Smooth muscle cell (in vitro differentiated cells): ENCODE measurements around the gene SHROOM3. TPM values are rescaled to one million over a fixed set of nuclear protein-coding genes. Genes with fewer than 3 reads are reported as not detected.

Experiments
- DNase-seq: peaks from one replicate; lab custom pipeline; 2025; ENCODE audit not compliant: unreplicated experiment; lab: John Stamatoyannopoulos, UW
- H2AFZ ChIP-seq: fragments of 200-600 bp; sonication (generic); 2 replicates; pipeline ENCODE4 v1.6.0; 2016; ENCODE audit warnings: antibody characterized with exemption, low read depth, mild to moderate bottlenecking
- H3F3A ChIP-seq: fragments of 200-600 bp; sonication (generic); 2 replicates; pipeline ENCODE4 v1.6.0; 2017; ENCODE audit warnings: antibody characterized with exemption, low read depth
- H3K27ac ChIP-seq: fragments of 200-600 bp; sonication (generic); 2 replicates; pipeline ENCODE4 v1.5.1; 2016; ENCODE audit warnings: low read depth, mild to moderate bottlenecking
- H3K27me3 ChIP-seq: fragments of 200-600 bp; sonication (generic); 2 replicates; pipeline ENCODE4 v1.6.1; 2016; ENCODE audit warnings: low read depth, mild to moderate bottlenecking
- H3K36me3 ChIP-seq: fragments of 200-600 bp; sonication (generic); 2 replicates; pipeline ENCODE4 v1.5.1; 2016; ENCODE audit warnings: low read depth
- H3K4me1 ChIP-seq: fragments of 200-600 bp; sonication (generic); 2 replicates; pipeline ENCODE4 v1.5.1; 2016; ENCODE audit warnings: low read depth
- H3K4me2 ChIP-seq: fragments of 200-600 bp; sonication (generic); 2 replicates; pipeline ENCODE4 v1.6.0; 2016; ENCODE audit warnings: mild to moderate bottlenecking
- H3K4me3 ChIP-seq: fragments of 200-600 bp; sonication (generic); 2 replicates; pipeline ENCODE4 v1.5.1; 2016; ENCODE audit warnings: mild to moderate bottlenecking
- H3K79me2 ChIP-seq: fragments of 200-600 bp; sonication (generic); 2 replicates; pipeline ENCODE4 v1.6.0; 2016; ENCODE audit warnings: low read depth, mild to moderate bottlenecking
- H3K9ac ChIP-seq: fragments of 200-600 bp; sonication (generic); 2 replicates; pipeline ENCODE4 v1.6.0; 2016; ENCODE audit warnings: low read depth
- H3K9me3 ChIP-seq: fragments of 200-600 bp; sonication (generic); replicated peaks from 2 replicates; pipeline ENCODE4 v1.5.1; 2016; ENCODE audit warnings: low read depth
- H4K20me1 ChIP-seq: fragments of 200-600 bp; sonication (generic); 2 replicates; pipeline ENCODE4 v1.6.0; 2016; ENCODE audit warnings: low read depth
- CTCF ChIP-seq: fragments of 200-600 bp; sonication (generic); IDR thresholded peaks from 2 replicates; pipeline ENCODE4 v1.5.1; 2017; ENCODE audit warnings: borderline replicate concordance, mild to moderate bottlenecking, antibody characterized with exemption; ENCODE audit not compliant: insufficient read depth, poor library complexity, severe bottlenecking
- WGBS: methylation state at CpG from one replicate; pipeline ENCODE4 v1.1.7; 2016; ENCODE audit warnings: low lambda C conversion rate; 5-methylcytosine and 5-hydroxymethylcytosine counted together
- polyA plus RNA-seq: library from polyadenylated mRNA; unstranded; fragments of >200 nt; fragmentation: Nextera tagmentation; extraction: Ambion mirVana; gene quantifications from 2 replicates; pipeline ENCODE4 v1.2.1, GENCODE V29; 2016
- total RNA-seq: library from RNA; depleted of rRNA; stranded (reverse); fragments of >200 nt; gene quantifications from 2 replicates; pipeline ENCODE4 v1.2.3, GENCODE V29; 2014

SHROOM3 gene
- total and polyA plus RNA-seq, 2 experiments from 2014 or later: 10.0 to 31.9 TPM

- peak overlapping the region; percentile 85 for H3K27ac ChIP-seq
- H3K4me2 ChIP-seq: peak overlapping the region; percentile 70
- H3K9ac ChIP-seq: peak overlapping the region; percentile 38
These were observed 333.0 kb downstream of the SHROOM3 start for GRCh38 chr4:76767983-76768382.

DNA sequence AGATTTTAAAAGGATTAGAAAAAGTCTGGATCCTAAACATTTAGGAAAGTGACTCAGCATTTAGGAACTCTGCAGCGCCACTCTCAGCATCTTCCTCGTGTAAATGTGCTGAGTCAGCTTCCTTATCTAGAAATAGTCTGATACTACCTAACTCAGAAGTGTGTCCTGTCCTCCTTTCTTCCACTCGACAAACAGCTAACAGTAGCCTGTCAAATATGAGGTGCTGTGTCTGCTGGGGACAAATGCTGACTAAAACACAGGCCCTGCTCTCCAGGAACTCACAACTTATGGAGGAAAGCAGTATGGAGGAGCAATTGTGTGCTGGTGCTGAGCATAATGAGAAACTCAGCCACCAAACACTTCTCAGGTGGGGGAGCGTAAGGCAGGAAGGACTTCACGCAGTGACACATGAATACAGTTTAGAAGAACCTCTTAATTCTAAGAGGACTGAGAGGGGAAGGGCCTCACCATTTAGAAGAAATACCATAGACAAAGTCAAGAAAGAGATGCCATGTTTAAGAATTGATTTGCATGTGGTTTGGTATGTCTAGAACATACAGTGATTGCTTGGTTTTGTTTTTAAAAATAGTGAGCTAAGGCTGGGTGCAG is 337.6 kb downstream of the SHROOM3 start:
- peak overlapping the region; percentile 64 for H3K27ac ChIP-seq

More at GRCh38 chr4:76767983-76768382, 333.0 kb downstream of the SHROOM3 start:
- no peaks in the 10 kb centered on the region for H3K79me2 ChIP-seq
- no peak for TF ChIP-seq CTCF
- H3K4me3 ChIP-seq: no peak overlapping the region
- H2AFZ ChIP-seq: no peak overlapping the region
- H3F3A ChIP-seq: peaks cover 30% of the 10 kb centered on the region
- no peaks in the 10 kb centered on the region for H3K27me3 ChIP-seq
- H3K4me1 ChIP-seq: peaks cover 21% of the 10 kb centered on the region
- no peaks in the 10 kb centered on the region for H3K36me3 ChIP-seq
- no peaks in the 10 kb centered on the region for H3K9me3 ChIP-seq
- H4K20me1 ChIP-seq: no peaks in the 10 kb centered on the region
- WGBS: 1% methylated on average over 2 of the region's 2 CpGs
- DNase-seq: no peak

GRCh38 chr4:76773766-76774165 is 338.7 kb downstream of the SHROOM3 start:
- no peak for TF ChIP-seq CTCF
- Histone ChIP-seq H3K36me3 (no peaks in the 10 kb centered on the region), H3K9me3 (no peaks in the 10 kb centered on the region), H3K4me3 (no peak overlapping the region), H3K27ac (peak overlapping the region; percentile 23), H3K9ac (no peak overlapping the region), H3K4me2 (no peak overlapping the region), H2AFZ (no peak overlapping the region), H3K4me1 (no peaks in the 10 kb centered on the region), H3K27me3 (no peaks in the 10 kb centered on the region), H4K20me1 (no peaks in the 10 kb centered on the region), H3K79me2 (no peaks in the 10 kb centered on the region), H3F3A (no peaks in the 10 kb centered on the region)
- no peak for DNase-seq

More for the DNA sequence above, 337.6 kb downstream of the SHROOM3 start:
- Histone ChIP-seq H3F3A (peaks cover 6% of the 10 kb centered on the region), H3K9me3 (no peaks in the 10 kb centered on the region), H3K79me2 (no peaks in the 10 kb centered on the region), H2AFZ (no peak overlapping the region), H3K4me2 (peak overlapping the region; percentile 54), H3K36me3 (no peaks in the 10 kb centered on the region), H3K4me1 (peaks cover 7% of the 10 kb centered on the region), H3K4me3 (no peak overlapping the region), H4K20me1 (no peaks in the 10 kb centered on the region), H3K27me3 (no peaks in the 10 kb centered on the region), H3K9ac (no peak overlapping the region)
- no peak for DNase-seq
- 38% methylated on average over 5 of the region's 5 CpGs for WGBS
- TF ChIP-seq CTCF: no peak
